Measurements from ENCODE around the gene LAMC3.

- TF ChIP-seq POLR2AphosphoS5 (IDR thresholded peaks at IDR 0.05) (no peak), CTCF (IDR thresholded peaks at IDR 0.05) (no peak), POLR2A (IDR thresholded peaks at IDR 0.05) (no peak)
Observed at GRCh38 chr9:131121346-131121745, 112.4 kb downstream of the LAMC3 start.

Measured in upper lobe of left lung (tissue), 4 donors.